Small intestine (tissue), 7 donors: ENCODE measurements around the gene GLTP. TPM values are rescaled to one million over a fixed set of nuclear protein-coding genes. Genes with fewer than 3 reads are reported as not detected.

Experiments
- DNase-seq, 2 donors: peaks; one replicate each; pipeline versions ENCODE4 v3.0.0 to v3.0.0-alpha.2; 2013
- FAIRE-seq: peaks from 2 replicates; lab custom pipeline; 2012; peaks lifted over from hg19 to GRCh38; lab: Jason Lieb, UNC
- H3K27ac ChIP-seq, 3 donors: one replicate each; pipeline ENCODE4 v1.5.1; 2013; ENCODE audit warnings: low read length in 2 of 3, mild to moderate bottlenecking in 2 of 3, control low read depth in 1 of 3, inconsistent platforms in 1 of 3, low read depth in 1 of 3, moderate library complexity in 1 of 3
- H3K27me3 ChIP-seq, 3 donors: one replicate each; pipeline ENCODE4 v1.6.1; 2013; ENCODE audit warnings: low read length in 3 of 3, inconsistent platforms in 1 of 3; ENCODE audit not compliant: control insufficient read depth in 3 of 3, insufficient read depth in 3 of 3
- H3K36me3 ChIP-seq, 3 donors: one replicate each; pipeline ENCODE4 v1.6.1; 2013; ENCODE audit warnings: low read length in 3 of 3, inconsistent platforms in 1 of 3, low read depth in 1 of 3, mild to moderate bottlenecking in 1 of 3, moderate library complexity in 1 of 3; ENCODE audit not compliant: control insufficient read depth in 3 of 3, insufficient read depth in 2 of 3
- H3K4me1 ChIP-seq, 3 donors: one replicate each; pipeline ENCODE4 v1.6.1; 2013; ENCODE audit warnings: low read length in 2 of 3, inconsistent platforms in 1 of 3, low read depth in 1 of 3, mild to moderate bottlenecking in 1 of 3, moderate library complexity in 1 of 3; ENCODE audit not compliant: control insufficient read depth in 3 of 3, insufficient read depth in 2 of 3
- H3K4me3 ChIP-seq, 3 donors: one replicate each; pipeline ENCODE4 v1.5.1; 2013; ENCODE audit warnings: low read length in 3 of 3, control low read depth in 1 of 3, inconsistent platforms in 1 of 3, low read depth in 1 of 3, mild to moderate bottlenecking in 1 of 3, moderate library complexity in 1 of 3
- H3K9me3 ChIP-seq, 2 donors: one replicate each; pipeline ENCODE4 v1.6.1; 2013; ENCODE audit warnings: low read depth in 1 of 2, low read length in 1 of 2; ENCODE audit not compliant: control insufficient read depth in 2 of 2, insufficient read depth in 1 of 2
- whole genome bisulfite sequencing, 3 donors: extraction: QIAGEN DNeasy Blood & Tissue Kit; methylation state at CpG; one replicate each; pipeline ENCODE4 v1.1.7; 2013; 5-methylcytosine and 5-hydroxymethylcytosine counted together
- polyA plus RNA-seq, 4 donors: library from polyadenylated mRNA; stranded (reverse) in 3 of 4; unstranded in 1 of 4; fragments of 200-250 nt in 3 of 4; fragments of 120-200 nt in 1 of 4; gene quantifications; one replicate each; pipeline versions ENCODE4 v1.2.1 to v1.2.3, GENCODE V29; 2013
- donor health status: healthy with polysubstance abuse.
- donor health status: control.
- donor health status: control.
- donor health status: Bipolar disorder and iron deficiency.
- donor health status: healthy.

Gene GLTP
- polyA plus RNA-seq, 4 donors, result 16.6 to 35.5 (median 32.1) TPM

GRCh38 chr12:109824731-109825130, 55.6 kb downstream of the GLTP start:
- Histone ChIP-seq H3K9me3 (no peaks in the 10 kb centered on the region), H3K4me1 (no peaks in the 10 kb centered on the region), H3K36me3 (no peaks in the 10 kb centered on the region), H3K4me3 (no peak overlapping the region), H3K27me3 (no peaks in the 10 kb centered on the region), H3K27ac (no peak overlapping the region)
- no peak for FAIRE-seq
- DNase-seq, result no peak
- WGBS, 3 donors, result 78 to 86% (median 83%) methylated on average over 8 of the region's 8 CpGs

GRCh38 chr12:109822951-109823411, 57.4 kb downstream of the GLTP start:
- whole genome bisulfite sequencing, 3 donors, result 36 to 72% (median 58%) methylated on average over 15 of the region's 15 CpGs
- no peak overlapping the region for H3K27ac ChIP-seq

DNA sequence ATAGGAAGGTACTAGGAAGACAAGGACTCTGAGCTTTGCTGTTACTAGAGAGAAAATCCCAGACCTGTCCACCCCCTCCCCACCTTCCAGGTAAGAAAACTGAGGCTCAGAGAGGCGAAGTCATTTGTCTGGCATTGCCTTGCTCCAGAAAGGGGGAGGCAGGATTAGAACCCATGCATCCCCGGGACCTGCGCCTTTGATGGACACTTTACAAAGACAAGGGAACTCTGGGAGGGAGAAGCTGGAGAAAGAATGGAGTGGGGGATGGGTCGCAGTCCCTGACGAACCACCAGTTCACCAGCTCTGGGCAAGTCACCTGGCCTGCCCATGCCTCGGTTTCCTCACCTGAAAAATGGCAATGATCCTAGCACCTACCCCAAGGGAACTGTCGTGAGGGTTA, 57.9 kb downstream of the GLTP start:
- Histone ChIP-seq H3K4me3 (no peak overlapping the region), H3K27me3 (no peaks in the 10 kb centered on the region), H3K27ac (no peak overlapping the region), H3K4me1 (no peaks in the 10 kb centered on the region), H3K36me3 (no peaks in the 10 kb centered on the region), H3K9me3 (no peaks in the 10 kb centered on the region)
- 71 to 80% (median 72%) methylated on average over 7 of the region's 7 CpGs for WGBS, 3 donors
- DNase-seq (no peak), FAIRE-seq (no peak)

More at GRCh38 chr12:109822951-109823411, 57.4 kb downstream of the GLTP start:
- Histone ChIP-seq H3K27me3 (no peaks in the 10 kb centered on the region), H3K36me3 (no peaks in the 10 kb centered on the region), H3K4me3 (no peak overlapping the region), H3K4me1 (no peaks in the 10 kb centered on the region), H3K9me3 (no peaks in the 10 kb centered on the region)
- no peak for DNase-seq
- FAIRE-seq, result no peak

GRCh38 chr12:109821968-109822367, 58.4 kb downstream of the GLTP start:
- no peak for FAIRE-seq
- H3K27ac ChIP-seq, result no peak overlapping the region

GRCh38 chr12:109820816-109821381, 59.4 kb downstream of the GLTP start:
- H3K4me1 ChIP-seq, result no peaks in the 10 kb centered on the region
- no peaks in the 10 kb centered on the region for H3K9me3 ChIP-seq
- FAIRE-seq, result no peak
- WGBS, 3 donors, result 77 to 83% (median 81%) methylated on average over 15 to 16 of the region's 16 CpGs
- no peaks in the 10 kb centered on the region for H3K36me3 ChIP-seq
- H3K4me3 ChIP-seq, result no peak overlapping the region
- peaks cover 0 to under 1% (median 0%) of the 10 kb centered on the region in 3 donors for H3K27me3 ChIP-seq
- no peak overlapping the region for H3K27ac ChIP-seq
- DNase-seq, result no peak

More at GRCh38 chr12:109821968-109822367, 58.4 kb downstream of the GLTP start:
- H3K27me3 ChIP-seq, result no peaks in the 10 kb centered on the region
- H3K9me3 ChIP-seq, result no peaks in the 10 kb centered on the region
- H3K4me1 ChIP-seq, result no peaks in the 10 kb centered on the region
- no peak overlapping the region for H3K4me3 ChIP-seq
- H3K36me3 ChIP-seq, result no peaks in the 10 kb centered on the region
- no peak for DNase-seq

GRCh38 chr12:109818905-109819500, 61.3 kb downstream of the GLTP start:
- H3K36me3 ChIP-seq, result no peaks in the 10 kb centered on the region
- DNase-seq (no peak), FAIRE-seq (no peak)
- no peak overlapping the region for H3K4me3 ChIP-seq
- H3K27me3 ChIP-seq, result peaks cover 0 to 2% (median 0%) of the 10 kb centered on the region in 3 donors
- H3K9me3 ChIP-seq, result no peaks in the 10 kb centered on the region
- H3K4me1 ChIP-seq, result no peaks in the 10 kb centered on the region
- 35 to 55% (median 49%) methylated on average over 10 of the region's 10 CpGs for WGBS, 3 donors
- no peak overlapping the region for H3K27ac ChIP-seq

DNA sequence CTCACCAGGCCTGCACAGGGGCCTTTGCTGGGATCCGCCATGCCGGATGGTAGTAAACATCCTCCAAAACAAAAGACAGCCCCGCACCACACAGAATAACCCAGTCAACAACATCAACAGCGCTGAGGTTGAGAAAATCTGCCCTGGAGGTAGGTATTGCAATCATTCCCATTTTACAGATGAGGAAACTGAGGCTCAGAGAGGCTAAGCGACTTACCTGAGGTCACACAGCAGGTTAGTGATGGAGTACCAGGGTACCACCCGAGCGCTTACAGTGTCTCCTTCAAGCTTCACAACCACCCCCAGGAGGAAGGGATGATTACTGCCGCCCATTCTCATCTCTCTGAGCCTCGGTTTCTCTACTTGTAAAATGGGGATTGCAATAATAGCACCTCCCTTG, 62.1 kb downstream of the GLTP start:
- H3K4me3 ChIP-seq, result no peak overlapping the region
- WGBS, 3 donors, result 87 to 91% (median 91%) methylated on average over 9 of the region's 9 CpGs
- H3K27me3 ChIP-seq, result peaks cover 0 to 2% (median 0%) of the 10 kb centered on the region in 3 donors
- no peak for FAIRE-seq
- H3K36me3 ChIP-seq, result no peaks in the 10 kb centered on the region
- H3K4me1 ChIP-seq, result no peaks in the 10 kb centered on the region
- H3K27ac ChIP-seq, result no peak overlapping the region
- H3K9me3 ChIP-seq, result no peaks in the 10 kb centered on the region
- no peak for DNase-seq

GRCh38 chr12:109817627-109818231, 62.6 kb downstream of the GLTP start:
- no peaks in the 10 kb centered on the region for H3K9me3 ChIP-seq
- H3K27me3 ChIP-seq, result peaks cover 0 to 2% (median 0%) of the 10 kb centered on the region in 3 donors
- no peaks in the 10 kb centered on the region for H3K36me3 ChIP-seq
- H3K4me1 ChIP-seq, result no peaks in the 10 kb centered on the region
- H3K4me3 ChIP-seq, result no peak overlapping the region
- no peak for FAIRE-seq
- DNase-seq, result no peak
- WGBS, 3 donors, result 86 to 94% (median 93%) methylated on average over 8 of the region's 8 CpGs
- no peak overlapping the region for H3K27ac ChIP-seq
